NCI-H2081 treated with DMSO at 0.1 percent for 48 hours (cell line): ENCODE data around the gene ATP9A.
"Not testable (repeated sequence)": the region's sequence is repeated elsewhere in the genome, so short reads cannot be mapped to it uniquely, and the experiment has no call there.

Experiments
- DNase-seq: peaks from one replicate; lab custom pipeline; 2025; lab: John Stamatoyannopoulos, UW

Gene ATP9A

DNA sequence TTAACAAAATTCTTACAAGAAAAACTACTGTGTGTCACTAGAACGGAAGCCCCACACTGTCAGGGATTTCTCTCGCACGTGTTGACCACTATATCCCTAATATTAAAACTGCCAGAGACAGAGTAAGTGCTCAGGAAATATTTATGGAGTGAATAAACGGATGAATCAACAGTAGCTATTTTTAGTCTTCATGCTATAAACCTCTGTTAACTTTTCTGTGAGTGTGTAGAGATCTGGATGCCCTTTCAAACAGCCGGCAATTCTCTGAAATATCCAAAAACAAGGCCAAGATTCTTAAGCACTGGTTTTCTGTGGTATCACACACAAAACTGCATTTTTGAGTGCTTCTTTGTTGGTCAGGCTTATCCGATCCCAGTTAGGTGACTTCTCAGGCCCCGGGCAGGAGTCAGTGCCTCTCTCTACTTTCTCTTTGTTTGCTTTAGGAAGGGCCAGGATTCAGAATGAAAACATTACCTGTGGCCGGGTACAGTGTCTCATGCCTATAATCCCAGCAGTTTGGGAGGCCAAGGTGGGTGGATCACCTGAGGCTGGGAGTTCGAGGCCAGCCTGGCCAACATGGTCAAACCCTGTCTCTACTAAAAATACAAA is 15.7 kb downstream of the ATP9A start:
- no peak for DNase-seq

GRCh38 chr20:51750770-51751388 is 17.3 kb downstream of the ATP9A start:
- no peak for DNase-seq

DNA sequence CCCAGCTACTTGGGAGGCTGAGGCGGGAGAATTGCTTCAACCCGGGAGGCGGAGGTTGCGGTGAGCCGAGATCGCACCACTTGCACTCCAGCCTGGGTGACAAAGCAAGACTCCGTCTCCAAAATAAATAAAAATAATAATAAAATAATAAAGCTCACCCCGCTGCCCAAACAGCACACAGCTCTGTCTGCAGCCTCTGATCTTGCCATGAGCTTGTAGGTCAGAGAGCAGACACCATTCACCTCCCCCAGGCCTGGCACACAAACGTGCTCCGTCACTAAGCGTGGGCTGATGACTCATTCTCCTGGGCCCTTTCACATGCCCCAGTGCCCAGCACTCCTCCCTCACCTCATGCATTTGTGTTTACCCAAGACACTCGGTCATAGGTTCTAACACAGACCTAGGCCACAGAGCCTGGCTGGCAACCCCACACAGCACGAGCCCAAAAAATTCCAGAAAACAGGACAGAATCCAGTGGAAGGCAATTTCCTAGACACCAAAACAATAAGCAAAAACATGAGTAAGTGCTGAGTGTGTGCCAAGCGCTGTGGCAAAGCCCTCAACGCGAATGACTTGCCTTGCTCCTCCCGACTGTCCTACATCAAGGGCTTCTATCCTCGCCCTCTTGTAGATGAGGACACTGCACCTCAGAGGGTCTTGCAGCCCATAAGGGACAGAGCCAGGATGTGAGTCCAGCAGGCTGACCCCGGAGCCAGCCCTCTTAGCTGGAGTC is 18.0 kb downstream of the ATP9A start:
- no peak for DNase-seq

DNA sequence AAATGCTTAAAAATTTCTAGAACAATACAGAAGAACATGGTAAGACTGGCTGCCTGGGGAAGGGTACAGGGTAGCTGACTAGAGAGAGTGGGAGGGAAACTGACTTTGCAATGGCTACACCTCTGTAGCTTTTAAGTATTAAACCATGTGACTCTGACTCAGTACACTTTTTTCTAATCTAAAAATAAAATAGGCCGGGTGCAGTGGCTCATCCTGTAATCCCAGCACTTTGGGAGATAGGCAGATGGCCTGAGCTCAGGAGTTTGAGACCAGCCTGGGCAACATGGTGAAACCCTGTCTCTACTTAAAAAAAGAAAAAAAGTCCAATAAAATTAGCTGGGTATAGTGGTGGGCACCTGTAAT is 18.5 kb downstream of the ATP9A start:
- no peak for DNase-seq

GRCh38 chr20:51747182-51747911 is 20.8 kb downstream of the ATP9A start:
- DNase-seq: no peak

GRCh38 chr20:51745804-51746203 is 22.4 kb downstream of the ATP9A start:
- DNase-seq: no peak

GRCh38 chr20:51740838-51741237 is 27.4 kb downstream of the ATP9A start:
- DNase-seq: no peak

DNA sequence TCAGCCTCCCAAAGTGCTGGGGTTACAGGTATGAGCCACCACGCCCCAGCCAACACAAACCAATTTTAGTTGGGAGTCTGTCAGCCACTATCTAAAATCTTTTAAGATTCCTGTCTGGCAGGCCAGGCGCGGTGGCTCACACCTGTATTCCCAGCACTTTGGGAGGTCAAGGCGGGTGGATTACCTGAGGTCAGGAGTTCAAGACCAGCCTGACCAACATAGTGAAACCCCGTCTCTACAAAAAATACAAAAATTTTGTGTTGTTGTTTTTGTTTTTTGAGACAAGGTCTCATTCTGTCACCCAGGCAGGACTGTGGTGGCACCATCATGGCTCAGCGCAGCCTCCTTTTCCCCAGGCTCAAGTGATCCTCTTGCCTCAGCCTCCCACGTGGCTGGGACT is 27.9 kb downstream of the ATP9A start:
- not testable (repeated sequence) for DNase-seq

DNA sequence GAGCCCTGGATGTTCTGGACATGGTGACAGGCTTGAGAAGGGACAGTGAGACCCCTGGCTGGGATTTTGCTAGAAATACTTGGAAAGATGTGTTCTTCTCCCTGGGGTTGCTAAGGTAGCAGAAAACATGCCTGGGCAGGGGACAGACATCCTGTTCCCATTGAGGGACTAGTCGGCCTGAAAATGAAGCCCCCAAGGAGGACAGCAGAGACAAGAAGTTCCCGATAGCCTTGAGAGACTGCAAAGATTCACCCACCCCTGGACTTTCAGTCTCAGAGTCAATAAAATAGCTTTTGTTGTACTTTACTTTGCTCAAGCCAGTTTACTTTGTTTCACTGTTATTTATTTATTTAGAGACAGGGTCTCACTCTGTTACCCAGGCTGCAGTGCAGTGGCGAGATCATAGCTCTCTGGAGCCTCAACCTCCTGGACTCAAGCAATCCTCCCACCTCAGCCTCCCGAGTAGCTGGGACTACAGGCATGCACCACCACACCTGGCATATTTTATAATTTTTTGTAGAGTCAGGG is 28.4 kb downstream of the ATP9A start:
- DNase-seq: no peak

GRCh38 chr20:51738877-51739447 is 29.2 kb downstream of the ATP9A start:
- no peak for DNase-seq

GRCh38 chr20:51738261-51738660 is 29.9 kb downstream of the ATP9A start:
- not testable (repeated sequence) for DNase-seq

DNA sequence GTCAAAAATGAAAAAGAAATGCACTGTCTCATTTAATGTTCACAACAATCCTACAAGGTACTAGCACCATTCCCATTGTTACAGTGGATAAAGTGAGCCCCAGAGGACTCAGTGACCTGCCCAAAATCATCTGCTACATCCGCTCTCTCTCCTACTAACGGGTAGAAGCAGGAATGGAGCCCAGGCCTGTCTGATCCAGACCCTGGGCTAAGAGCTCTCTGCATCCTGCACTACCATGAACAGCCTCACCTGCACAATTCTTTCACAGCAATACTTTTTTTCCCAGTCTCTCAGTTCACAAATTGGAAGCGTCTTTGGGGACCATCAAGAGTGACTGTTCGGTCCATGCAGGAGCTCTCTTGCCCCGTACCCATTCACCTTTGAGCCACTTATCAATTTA is 31.2 kb downstream of the ATP9A start:
- no peak for DNase-seq

DNA sequence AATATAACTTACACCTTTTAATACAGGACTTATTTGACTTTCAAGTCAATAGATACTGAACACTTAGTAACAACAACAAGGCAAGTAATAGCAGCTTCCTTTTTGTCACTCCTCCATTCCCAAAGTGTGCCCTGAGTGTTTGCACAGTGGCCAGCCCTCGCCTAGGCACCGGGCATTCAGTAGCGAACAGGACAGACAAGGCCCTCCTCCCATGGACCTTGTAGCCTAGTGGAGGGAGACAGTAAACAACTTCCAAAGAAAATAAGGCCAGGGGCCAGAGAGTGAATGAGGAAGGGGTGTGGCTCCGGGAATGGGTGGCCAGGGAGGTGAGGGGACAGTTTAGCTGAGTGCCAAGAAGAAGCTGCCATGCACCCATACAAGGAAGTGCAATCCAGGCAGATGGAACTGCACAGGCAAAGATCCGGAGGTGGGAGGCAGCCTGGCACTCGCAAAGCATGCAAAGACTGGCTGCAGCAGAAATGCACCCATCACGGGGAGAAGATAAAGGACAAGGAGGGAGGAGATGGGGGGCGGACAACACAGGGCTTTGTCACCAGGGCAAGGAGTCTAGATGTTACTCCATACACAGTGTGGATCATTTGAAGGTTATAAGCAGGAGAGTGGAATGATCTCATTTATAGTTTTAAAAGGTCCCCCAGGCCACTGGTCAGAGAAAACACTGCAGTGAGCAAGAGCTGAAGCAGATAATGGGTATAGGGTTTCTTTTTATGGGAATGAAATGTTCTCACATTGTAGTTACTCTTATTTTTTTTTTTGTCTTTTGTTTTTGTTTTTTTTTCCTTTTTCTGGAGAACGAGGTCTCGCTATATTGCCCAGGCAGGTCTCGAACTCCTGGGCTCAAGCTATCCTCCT is 32.2 kb downstream of the ATP9A start:
- no peak for DNase-seq

DNA sequence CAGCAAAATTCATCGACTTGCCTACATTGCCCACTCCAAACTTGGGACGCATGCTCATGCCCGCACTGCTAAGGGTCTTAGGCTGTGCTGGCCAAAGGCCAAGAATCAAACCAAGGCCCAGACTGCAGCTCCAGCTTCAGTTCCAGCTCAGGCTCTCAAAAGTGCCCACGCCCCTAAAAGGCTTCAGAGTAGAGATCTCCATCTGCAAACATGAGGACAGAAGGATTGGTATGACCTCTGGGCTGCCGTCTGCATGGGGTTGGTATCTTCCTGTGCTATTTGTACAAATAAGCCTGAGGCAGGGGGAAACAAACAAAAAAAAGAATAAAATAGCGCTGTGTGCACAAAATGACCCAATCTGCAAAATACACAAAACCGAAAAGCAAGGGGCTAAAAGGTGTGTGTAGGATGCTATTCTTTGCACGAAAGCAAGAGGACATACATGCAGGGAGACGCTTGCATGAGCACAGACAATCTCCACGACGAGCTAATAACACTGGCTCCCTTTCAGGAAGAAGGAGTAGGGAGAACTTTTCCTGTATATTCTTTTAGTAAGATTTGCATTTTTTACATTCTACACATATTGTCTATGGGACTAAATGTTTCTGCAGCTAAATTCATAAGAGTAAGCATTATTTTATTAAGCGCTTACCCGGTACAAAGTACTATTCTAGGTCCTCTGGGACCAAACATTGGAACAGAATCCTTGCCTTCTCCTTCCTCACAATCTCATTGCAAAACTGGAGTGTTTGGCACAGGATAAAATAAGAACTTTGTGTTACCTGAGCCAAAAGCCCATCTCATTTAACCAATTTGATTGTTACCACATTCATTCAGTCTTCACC is 33.1 kb downstream of the ATP9A start:
- DNase-seq: no peak

DNA sequence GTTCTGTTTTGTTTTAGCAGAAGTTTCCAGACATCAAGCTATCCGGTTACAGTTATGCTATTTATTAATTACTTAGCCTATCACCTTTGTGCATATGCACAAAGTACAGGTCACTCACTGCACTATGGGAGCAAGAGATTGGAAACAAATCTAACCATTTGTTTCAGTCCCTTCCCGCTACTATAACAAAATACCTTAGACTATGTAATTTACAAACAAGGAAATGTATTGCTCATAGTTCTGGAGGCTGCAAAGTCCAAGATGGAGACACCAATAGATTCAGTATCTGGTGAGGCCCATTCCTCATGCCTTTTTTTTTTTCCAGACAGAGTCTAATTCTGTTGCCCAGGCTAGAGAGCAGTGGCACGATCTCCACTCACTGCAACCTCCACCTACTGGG is 35.1 kb downstream of the ATP9A start:
- DNase-seq: no peak

- DNase-seq: no peak
Observed at GRCh38 chr20:51732096-51732791, 35.9 kb downstream of the ATP9A start.

GRCh38 chr20:51731731-51732095 is 36.5 kb downstream of the ATP9A start:
- no peak for DNase-seq

DNA sequence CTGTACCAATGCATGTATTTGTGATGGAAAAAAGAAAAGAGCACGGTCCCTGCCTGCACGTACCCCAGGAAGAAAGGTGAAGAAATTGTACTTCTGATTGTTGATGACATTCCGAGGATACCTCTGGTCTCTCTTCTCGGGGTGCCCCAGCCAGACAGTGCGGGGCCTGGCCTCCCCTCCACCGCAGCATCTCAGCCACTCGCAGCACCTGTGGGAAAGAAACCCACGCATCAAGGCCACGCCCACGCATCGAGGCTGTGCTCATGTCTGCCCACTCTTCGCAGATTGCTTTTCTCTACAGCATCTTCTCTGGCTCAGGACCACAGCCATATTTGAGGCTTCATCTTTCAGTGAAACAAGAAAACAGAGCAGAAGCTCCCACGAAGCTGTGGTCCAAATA is 38.4 kb downstream of the ATP9A start:
- no peak for DNase-seq

DNA sequence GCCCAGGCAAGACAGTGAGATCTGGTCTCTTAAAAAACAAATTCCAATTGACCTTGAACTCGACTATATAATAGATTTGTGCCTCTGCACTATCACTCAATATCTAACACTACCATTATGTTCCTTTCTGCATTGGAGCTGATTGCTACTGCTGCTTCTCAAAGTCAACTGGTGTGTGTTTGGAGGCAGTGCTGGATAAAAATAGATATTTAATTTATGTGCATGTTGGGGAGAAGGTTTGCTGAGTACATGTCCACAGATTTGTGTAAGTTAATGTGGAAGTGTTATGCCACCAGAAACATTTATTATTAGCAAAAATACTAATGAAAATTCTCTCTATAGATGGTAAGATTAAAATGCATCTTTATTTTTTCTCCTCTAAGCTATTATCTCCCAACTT is 39.5 kb downstream of the ATP9A start:
- DNase-seq: no peak

DNA sequence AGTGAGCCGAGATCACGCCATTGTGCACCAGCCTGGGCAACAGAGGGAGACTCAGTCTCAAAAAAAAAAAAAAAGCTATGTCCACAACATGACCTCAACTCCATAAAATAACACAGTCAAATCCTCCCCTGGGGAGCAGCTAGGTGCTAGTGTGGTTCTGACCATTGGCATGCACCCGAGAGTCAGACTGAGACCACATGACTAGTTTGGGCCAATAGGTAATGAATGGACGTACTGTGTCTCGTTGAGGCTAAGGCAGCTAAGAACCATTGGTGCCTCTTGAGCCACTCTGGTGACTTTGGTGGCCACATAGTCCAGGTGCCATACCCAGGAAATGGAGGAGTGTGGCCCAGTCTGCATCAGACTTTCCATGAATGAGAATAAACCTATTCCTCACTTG is 40.3 kb downstream of the ATP9A start:
- no peak for DNase-seq
